NCI-H524 (cell line): ENCODE measurements around the gene SKAP1.
"Not testable (repeated sequence)": the region's sequence is repeated elsewhere in the genome, so short reads cannot be mapped to it uniquely, and the experiment has no call there.

Experiments used
- DNase-seq, 2 experiments: peaks; one replicate each; lab custom pipeline; 2025; lab: John Stamatoyannopoulos, UW

Gene SKAP1

GRCh38 chr17:48412841-48413240, 17.2 kb downstream of the SKAP1 start:
- no peak for DNase-seq

GRCh38 chr17:48410821-48411220, 19.2 kb downstream of the SKAP1 start:
- DNase-seq, result not testable (repeated sequence)

GRCh38 chr17:48409607-48410006, 20.4 kb downstream of the SKAP1 start:
- no peak for DNase-seq

GRCh38 chr17:48406936-48407567, 23.0 kb downstream of the SKAP1 start:
- no peak for DNase-seq

- no peak for DNase-seq
Measured at GRCh38 chr17:48394821-48395220, 35.2 kb downstream of the SKAP1 start.

- no peak for DNase-seq
Measured at GRCh38 chr17:48393283-48393682, 36.7 kb downstream of the SKAP1 start.

- no peak for DNase-seq
Measured at GRCh38 chr17:48392857-48393256, 37.2 kb downstream of the SKAP1 start.

GRCh38 chr17:48391444-48391843, 38.6 kb downstream of the SKAP1 start:
- DNase-seq, result no peak

GRCh38 chr17:48389903-48390302, 40.1 kb downstream of the SKAP1 start:
- DNase-seq, result no peak

- no peak for DNase-seq
Measured at GRCh38 chr17:48388955-48389743, 40.9 kb downstream of the SKAP1 start.

GRCh38 chr17:48386826-48387225, 43.2 kb downstream of the SKAP1 start:
- no peak for DNase-seq

GRCh38 chr17:48385319-48385718, 44.7 kb downstream of the SKAP1 start:
- no peak for DNase-seq

GRCh38 chr17:48384164-48384563, 45.9 kb downstream of the SKAP1 start:
- DNase-seq, result no peak

- no peak for DNase-seq
Measured at GRCh38 chr17:48382989-48383388, 47.0 kb downstream of the SKAP1 start.

- no peak for DNase-seq
Measured at GRCh38 chr17:48378708-48379392, 51.2 kb downstream of the SKAP1 start.

- DNase-seq, result no peak
Measured at GRCh38 chr17:48378238-48378637, 51.8 kb downstream of the SKAP1 start.

GRCh38 chr17:48376682-48377325, 53.2 kb downstream of the SKAP1 start:
- no peak for DNase-seq

GRCh38 chr17:48375356-48375755, 54.7 kb downstream of the SKAP1 start:
- DNase-seq, result no peak

- peak; percentile 14 to 69 for DNase-seq
Measured at GRCh38 chr17:48374650-48375230, 55.3 kb downstream of the SKAP1 start.

GRCh38 chr17:48373883-48374282, 56.1 kb downstream of the SKAP1 start:
- no peak for DNase-seq

GRCh38 chr17:48373130-48373830, 56.7 kb downstream of the SKAP1 start:
- DNase-seq, result no peak
